ENCODE measurements around the gene XPO6.
"Not testable (repeated sequence)": the region's sequence is repeated elsewhere in the genome, so short reads cannot be mapped to it uniquely, and the experiment has no call there.

Gene XPO6

GRCh38 chr16:28255838-28256237 is 44.1 kb upstream of the XPO6 start:
- H3K4me3 ChIP-seq (ENCODE audit: low read depth, low read length), result no peak overlapping the region
- no peak for TF ChIP-seq CTCF (IDR thresholded peaks at IDR 0.05; ENCODE audit: borderline replicate concordance, insufficient read depth, low read depth, low read length)

- no peak for TF ChIP-seq CTCF (IDR thresholded peaks at IDR 0.05; ENCODE audit: borderline replicate concordance, insufficient read depth, low read depth, low read length)
- no peak overlapping the region for H3K4me3 ChIP-seq (ENCODE audit: low read depth, low read length)
These were observed 42.4 kb upstream of the XPO6 start for GRCh38 chr16:28254158-28254557.

- TF ChIP-seq CTCF (IDR thresholded peaks at IDR 0.05; ENCODE audit: borderline replicate concordance, insufficient read depth, low read depth, low read length), result no peak
- H3K4me3 ChIP-seq (ENCODE audit: low read depth, low read length), result no peak overlapping the region
These were observed 39.2 kb upstream of the XPO6 start for GRCh38 chr16:28250999-28251398.

DNA sequence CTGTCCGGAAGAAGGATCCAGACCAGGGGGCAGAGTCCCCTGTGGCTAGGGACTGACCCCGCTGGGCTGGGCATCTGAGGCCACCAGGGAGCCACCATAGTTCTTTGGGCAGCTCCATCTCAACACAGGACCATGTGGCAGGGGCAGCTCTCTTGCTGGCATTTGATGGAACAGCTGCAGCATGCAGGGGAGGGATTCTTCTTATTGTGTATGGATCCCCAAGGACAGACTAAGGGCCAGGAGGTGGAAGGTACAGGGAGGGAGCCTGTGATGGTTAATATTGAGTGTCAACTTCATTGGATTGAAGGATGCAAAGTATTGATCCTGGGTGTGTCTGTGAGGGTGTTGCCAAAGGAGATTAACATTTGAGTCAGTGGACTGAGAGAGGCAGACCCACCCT is 37.7 kb upstream of the XPO6 start:
- not testable (repeated sequence) for H3K4me3 ChIP-seq (ENCODE audit: low read depth, low read length)

DNA sequence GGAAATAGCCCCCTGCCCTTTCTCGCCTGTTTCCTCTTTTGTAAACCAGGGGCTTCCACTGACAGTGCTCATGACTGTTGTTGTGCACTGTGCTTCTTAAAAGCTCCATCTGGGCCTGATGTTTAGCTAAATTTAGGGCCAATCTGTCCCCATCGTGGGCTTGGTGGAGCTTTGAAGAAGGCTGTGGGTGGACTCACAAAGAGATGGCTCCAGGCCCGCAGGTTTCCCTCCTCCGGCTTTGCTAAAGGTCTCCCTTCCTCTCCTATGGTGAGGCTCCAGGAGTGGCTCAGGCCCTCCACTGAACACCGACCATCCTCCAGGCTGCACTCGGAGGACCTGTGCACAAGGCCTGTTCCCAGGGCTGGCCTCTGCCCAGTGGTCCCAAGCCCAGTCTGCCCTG is 30.2 kb upstream of the XPO6 start:
- H3K4me3 ChIP-seq (ENCODE audit: low read depth, low read length), result no peak overlapping the region
- no peak for TF ChIP-seq CTCF (IDR thresholded peaks at IDR 0.05; ENCODE audit: borderline replicate concordance, insufficient read depth, low read depth, low read length)

DNA sequence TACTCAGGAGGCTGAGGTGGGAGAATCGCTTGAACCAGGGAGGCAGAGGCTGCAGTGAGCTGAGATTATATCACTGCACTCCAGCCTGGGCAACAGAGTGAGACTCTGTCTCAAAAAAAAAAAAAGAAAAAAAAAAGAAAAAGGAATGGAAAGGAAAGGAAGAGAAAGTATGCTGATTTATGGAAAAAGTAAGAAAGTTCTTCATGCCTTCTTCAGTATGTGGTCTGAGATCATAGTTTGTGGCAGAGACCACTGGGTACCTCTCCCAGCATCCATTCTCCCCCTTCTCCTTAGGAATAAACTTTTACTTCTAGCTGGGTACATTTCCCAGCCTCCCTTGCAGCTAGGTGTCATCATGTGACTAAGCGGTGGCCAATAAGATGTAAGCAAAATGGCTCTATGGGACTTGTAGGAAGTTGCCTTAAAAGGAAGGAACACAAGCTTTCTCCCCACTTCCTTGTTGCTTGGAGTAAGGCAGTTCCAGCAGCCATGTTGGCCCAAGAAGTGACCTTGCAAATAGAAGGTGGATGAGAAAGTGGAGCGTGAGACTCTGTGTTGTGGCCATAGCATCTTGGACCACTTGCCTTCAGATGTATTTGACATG is 26.1 kb upstream of the XPO6 start:
- no peak overlapping the region for H3K4me3 ChIP-seq (ENCODE audit: low read depth, low read length)
- no peak for TF ChIP-seq CTCF (IDR thresholded peaks at IDR 0.05; ENCODE audit: borderline replicate concordance, insufficient read depth, low read depth, low read length)

GRCh38 chr16:28231763-28232162 is 20.0 kb upstream of the XPO6 start:
- TF ChIP-seq CTCF (IDR thresholded peaks at IDR 0.05; ENCODE audit: borderline replicate concordance, insufficient read depth, low read depth, low read length), result no peak
- H3K4me3 ChIP-seq (ENCODE audit: low read depth, low read length), result no peak overlapping the region

DNA sequence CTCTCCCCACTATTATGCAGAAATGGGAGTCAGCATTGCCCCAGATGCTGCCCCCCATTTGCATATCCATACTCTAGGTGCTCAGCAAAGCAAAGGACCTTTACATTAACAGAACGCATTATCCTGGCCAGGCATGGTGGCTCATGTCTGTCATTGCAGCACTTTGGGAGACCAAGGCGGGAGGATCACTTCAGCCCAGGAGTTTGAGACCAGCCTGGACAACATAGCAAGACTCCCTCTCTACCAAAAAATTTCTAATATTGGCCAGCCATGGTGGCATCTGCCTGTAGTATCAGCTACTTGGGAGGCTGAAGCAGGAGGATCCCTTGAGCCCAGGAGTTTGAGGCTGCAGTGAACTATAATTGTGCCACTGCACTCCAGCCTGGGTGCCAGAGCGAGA is 12.1 kb upstream of the XPO6 start:
- H3K4me3 ChIP-seq (ENCODE audit: low read depth, low read length), result not testable (repeated sequence)

GRCh38 chr16:28219777-28220176 is 8.0 kb upstream of the XPO6 start:
- H3K4me3 ChIP-seq (ENCODE audit: low read depth, low read length), result not testable (repeated sequence)

Data from GM12875 (cell line).